PFSK-1 (cell line): Measurements from ENCODE around the gene RNF135.

Source experiments
- FOXP2 ChIP-seq: optimal IDR thresholded peaks from 2 replicates; pipeline ENCODE3; 2011; ENCODE audit warnings: borderline replicate concordance, control low read depth, inconsistent platforms; ENCODE audit not compliant: insufficient read depth; ENCODE audit errors: extremely low read length, extremely low read depth
- POLR2AphosphoS5 ChIP-seq: IDR thresholded peaks from 2 replicates; pipeline ENCODE4 v1.6.1; 2012; ENCODE audit warnings: low read depth, mild to moderate bottlenecking, control low read depth, low read length, moderate library complexity
- SIN3A ChIP-seq: IDR thresholded peaks from 2 replicates; pipeline ENCODE4 v1.6.1; 2012; ENCODE audit warnings: mild to moderate bottlenecking, low read length, moderate library complexity, borderline replicate concordance; ENCODE audit not compliant: insufficient read depth
- TAF1 ChIP-seq: IDR thresholded peaks from 2 replicates; pipeline ENCODE4 v1.6.1; 2012; ENCODE audit warnings: low read length, control low read depth, borderline replicate concordance; ENCODE audit not compliant: insufficient read depth
- TF ChIP-seq, protein P1 (sequence below), 2 experiments: IDR thresholded peaks; 2 replicates each; pipeline versions ENCODE4 v1.6.1 to v1.8.0; 2011 to 2012; ENCODE audit warnings: low read depth in 2 of 2, low read length in 2 of 2, control low read depth in 1 of 2, inconsistent platforms in 1 of 2, mild to moderate bottlenecking in 1 of 2, moderate library complexity in 1 of 2; ENCODE audit not compliant: insufficient read depth in 1 of 2

DNA sequence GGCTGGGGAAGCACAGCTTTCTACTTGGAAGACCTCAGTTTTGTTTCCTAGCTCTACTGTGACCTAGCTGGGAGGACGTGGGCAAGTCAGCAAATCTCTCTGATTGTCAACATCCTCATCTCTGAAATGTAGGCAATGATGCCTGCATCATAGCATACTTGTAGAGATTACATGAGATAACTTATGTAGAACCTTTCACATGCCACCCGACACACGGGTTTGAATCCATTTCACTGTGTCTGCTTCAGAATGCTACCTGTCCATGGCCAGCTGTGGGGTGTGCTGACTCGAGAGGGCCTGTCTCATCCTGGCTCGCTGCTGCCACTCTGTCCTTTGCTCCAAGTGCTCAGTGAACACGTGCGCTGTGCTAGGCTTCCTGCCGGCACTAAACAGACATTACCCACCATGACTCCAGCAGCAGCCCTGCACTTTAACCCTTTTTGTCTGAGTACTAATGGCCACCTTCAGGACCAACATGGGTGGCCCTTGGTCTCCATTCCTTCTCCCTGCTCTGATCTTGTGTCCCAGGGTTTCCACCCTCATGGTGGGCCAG lies 41.7 kb upstream of the RNF135 start:
- TF ChIP-seq POLR2AphosphoS5 = no peak
- TF ChIP-seq SIN3A = no peak
- TF ChIP-seq, protein P1, sequence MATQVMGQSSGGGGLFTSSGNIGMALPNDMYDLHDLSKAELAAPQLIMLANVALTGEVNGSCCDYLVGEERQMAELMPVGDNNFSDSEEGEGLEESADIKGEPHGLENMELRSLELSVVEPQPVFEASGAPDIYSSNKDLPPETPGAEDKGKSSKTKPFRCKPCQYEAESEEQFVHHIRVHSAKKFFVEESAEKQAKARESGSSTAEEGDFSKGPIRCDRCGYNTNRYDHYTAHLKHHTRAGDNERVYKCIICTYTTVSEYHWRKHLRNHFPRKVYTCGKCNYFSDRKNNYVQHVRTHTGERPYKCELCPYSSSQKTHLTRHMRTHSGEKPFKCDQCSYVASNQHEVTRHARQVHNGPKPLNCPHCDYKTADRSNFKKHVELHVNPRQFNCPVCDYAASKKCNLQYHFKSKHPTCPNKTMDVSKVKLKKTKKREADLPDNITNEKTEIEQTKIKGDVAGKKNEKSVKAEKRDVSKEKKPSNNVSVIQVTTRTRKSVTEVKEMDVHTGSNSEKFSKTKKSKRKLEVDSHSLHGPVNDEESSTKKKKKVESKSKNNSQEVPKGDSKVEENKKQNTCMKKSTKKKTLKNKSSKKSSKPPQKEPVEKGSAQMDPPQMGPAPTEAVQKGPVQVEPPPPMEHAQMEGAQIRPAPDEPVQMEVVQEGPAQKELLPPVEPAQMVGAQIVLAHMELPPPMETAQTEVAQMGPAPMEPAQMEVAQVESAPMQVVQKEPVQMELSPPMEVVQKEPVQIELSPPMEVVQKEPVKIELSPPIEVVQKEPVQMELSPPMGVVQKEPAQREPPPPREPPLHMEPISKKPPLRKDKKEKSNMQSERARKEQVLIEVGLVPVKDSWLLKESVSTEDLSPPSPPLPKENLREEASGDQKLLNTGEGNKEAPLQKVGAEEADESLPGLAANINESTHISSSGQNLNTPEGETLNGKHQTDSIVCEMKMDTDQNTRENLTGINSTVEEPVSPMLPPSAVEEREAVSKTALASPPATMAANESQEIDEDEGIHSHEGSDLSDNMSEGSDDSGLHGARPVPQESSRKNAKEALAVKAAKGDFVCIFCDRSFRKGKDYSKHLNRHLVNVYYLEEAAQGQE (IDR thresholded peaks at IDR 0.05; ENCODE audit: insufficient read depth in 1 of 2, low read depth in 2 of 2, low read length in 2 of 2) = no peak
- TF ChIP-seq TAF1 = no peak
- TF ChIP-seq FOXP2 = no peak
